Measurements from ENCODE around the gene NHS.

The NHS gene

DNA sequence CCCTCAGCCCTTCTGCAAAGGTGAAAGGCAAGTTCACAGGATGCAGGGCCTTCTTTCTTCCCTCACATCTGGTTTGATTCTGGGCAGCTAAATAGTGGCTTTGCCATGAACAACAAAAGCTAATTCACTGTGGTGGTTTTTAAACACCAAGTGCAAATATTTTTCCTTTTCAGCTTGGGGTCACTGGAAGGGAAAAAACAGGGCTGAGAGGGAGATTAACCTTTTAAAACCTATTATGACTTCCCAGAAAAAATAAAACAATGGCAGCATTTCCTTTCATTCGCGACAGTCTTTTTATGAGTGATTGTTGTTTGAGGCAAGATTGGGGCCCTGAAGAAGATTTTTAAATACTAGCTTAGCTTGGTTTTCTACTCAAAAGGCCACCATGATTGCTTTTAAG is 258.5 kb downstream of the NHS start:
- no peak for DNase-seq

DNA sequence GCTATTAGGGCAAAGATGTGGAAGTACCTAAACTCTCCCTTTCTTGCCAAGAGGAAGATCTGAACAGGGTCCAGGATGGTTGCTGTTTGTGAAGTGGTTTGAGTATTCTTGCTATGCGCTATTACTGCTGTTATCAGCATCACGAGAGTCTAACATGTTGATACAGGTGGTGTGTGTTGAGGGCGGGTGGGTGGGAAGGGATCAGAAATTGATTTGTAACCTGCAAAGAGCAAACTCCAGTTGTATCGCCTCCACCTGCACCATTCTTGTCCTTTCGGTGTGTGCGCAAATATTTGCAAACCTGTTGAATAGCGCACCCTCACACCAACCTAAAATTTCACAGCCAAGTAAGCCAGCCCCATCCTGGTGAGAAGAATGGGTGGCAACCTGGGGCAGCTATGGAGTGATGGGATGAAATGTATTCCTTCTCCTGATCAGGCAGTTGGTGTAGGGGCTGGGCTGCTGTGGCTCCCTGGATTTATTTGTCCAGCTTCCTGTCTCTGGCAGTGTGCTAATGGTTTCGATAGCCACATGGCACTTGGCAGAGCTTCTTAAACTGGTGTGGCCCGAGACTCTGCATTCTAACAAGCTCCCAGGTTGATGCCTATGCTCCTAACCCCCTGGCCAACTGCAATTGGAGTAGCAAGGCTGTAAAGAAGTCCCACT is 259.7 kb downstream of the NHS start:
- no peak for DNase-seq

DNA sequence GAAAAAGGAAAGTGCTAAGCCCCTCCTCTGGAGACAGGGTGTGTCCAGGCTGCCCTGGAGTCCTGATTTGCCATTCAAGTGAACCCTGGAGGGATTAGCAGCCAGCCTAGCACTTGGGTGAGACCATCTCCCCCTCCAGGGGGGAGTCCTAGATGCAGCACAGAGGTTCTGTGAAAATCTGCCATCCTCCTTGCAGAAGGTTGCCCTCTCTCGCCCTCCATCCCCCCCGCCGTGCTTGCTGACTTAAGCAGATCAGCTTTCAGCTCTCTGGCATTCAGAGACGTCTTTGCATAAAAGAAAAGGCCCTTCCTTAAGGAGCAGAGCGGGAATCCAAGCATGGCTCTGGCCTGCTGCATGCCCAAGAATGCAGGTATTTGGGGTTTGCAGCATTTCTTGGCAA is 260.2 kb downstream of the NHS start:
- DNase-seq, result no peak

DNA sequence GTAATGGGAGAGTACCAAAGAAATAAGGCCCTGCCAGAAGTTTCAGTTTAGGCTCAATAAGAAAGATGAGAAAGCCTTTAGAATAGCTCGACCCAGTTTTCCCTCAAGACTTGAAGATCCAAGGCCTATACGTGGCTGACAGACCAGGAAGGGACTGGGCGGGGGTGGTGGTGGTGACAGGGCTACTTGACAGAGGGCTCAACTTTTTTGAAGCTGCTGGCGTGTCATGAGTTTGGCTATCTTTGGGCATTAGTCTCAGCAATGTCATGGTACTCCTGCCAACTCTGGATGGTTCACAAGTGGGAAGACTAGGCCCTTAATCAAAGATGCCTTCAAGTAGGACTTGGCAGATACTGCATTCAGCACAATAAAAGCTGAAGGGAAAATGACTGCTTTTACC is 262.2 kb downstream of the NHS start:
- DNase-seq, result no peak

DNA sequence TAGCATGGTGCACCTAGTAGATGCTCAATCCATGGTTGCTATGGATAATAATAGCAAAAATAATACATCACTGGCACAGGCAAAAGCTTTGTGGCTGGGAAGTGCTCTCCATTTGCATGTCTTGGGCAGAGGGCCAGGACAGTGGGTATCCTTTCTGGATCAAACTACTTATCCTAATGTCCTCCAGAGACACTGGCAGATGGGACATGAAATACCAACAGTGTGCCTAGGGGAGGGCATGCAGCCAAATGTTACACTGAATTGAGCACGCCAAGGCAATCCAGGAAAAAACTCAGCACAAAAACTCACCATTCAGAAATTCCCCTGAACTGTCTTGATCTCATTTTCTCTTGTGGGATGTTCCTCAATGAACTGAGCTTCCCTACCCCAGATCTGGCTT is 263.7 kb downstream of the NHS start:
- DNase-seq, result no peak

DNA sequence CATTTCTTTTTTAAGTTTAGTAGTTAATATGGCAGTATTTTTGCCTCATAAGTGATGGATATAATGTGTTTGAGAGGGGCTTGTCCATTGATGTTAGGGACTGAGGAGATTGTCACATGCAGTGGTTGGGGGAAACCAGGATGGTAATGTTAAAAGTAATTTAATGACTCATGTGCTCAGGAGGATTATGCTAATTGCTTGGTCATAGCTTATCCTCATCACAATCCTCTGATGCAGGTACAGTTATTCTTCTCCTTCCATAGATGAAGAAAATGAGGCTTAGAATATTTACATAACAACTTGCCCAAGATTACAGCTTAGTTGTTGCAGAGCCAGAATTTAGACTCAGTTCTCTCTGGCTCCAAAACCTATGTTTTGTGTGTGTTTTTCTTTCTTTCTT is 267.9 kb downstream of the NHS start:
- DNase-seq, result no peak

DNA sequence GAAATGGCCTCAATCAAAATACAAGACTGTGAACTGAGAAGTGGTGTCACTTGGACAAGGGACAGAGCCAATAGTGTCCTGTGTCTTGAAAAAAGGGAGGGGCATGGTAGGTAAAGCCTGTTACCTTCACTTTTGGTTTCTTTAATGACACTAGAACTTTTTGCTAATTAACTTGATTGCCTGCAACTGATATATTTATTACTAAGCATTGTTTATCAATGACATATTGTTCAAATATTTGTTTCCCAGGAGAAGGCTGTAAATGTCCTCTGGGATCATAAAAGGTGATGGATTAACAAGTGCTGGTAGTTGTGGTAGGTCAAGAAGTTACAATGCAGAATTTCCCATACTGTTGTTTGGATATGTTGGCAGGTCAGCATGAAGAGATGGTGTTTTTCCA is 268.5 kb downstream of the NHS start:
- DNase-seq, result no peak

DNA sequence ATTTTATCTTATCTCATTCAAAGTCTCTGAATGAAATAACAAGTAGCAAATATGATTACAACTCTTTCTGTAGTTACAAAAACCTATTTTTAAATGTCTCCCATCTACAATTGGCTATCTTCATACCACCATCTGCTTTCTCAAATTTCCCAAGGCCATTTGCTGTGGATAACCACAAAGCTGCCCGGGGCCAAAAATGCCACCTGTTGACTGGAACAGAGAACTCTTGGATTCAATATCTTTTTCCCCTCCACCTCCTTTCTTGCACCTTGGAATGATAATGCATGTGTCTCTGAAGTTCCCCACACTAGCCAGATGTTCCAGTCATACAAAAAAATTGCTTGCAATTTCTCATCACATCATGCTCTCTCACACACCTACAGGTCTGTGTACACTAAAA is 269.0 kb downstream of the NHS start:
- DNase-seq, result no peak

DNA sequence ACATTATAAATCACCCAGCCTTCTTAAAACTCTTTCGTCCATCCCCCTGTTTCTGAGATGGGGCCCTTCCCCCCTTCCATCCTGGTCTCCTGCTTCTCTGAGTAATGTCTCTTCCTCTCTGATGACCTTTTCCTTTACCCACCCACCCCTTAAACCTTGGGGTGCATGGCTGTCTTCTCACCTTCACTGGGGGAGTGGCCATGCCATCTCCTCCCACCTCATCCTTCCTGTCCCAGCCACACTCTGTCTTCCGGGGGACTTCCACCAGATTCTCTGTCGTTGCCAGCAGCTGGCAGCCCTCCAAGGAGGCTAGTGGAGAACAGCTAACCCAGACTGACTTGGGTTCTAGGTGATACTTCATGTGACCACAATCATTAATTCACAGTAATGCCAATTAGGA is 279.1 kb downstream of the NHS start:
- no peak for DNase-seq

DNA sequence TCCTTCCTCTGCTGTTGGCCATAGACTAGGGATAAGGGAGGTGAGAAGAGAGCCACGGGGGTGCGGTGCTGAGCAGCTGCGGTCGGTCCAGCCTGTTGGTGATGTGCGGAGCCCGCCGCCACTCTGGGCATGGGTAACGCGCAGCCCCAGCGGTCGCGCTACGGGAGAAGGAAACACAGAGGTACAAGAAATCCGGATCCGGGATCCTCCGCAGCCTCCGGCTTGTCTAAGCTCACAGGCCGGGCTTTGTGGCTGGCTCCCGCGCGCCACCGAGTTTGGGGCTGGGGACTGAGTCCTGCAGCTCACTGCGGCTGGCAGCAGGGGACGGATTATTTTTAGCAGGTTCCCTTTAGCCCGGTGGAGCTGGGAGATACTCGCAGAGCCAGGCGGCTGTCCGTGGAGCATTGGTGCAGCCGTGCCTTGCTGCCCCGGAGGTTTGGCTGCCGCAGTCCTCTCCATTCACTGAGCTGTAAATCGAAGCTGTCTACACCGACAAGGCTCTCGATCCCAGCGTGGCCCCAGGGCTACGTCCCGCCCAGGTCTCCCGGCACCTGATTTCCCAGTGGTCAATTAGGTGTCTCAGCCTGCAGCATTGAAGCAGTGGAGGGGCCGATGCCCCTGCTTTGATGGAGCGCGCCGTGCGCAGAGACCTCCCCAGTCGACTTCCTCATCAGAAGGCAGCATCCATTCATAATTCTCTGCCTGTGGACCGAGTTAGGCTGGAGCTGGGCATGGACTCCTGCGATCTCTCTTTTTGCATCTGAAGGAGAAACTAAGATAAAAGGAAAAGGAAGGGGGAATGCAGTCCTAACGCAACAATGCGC is 280.4 kb downstream of the NHS start:
- no peak for DNase-seq

DNA sequence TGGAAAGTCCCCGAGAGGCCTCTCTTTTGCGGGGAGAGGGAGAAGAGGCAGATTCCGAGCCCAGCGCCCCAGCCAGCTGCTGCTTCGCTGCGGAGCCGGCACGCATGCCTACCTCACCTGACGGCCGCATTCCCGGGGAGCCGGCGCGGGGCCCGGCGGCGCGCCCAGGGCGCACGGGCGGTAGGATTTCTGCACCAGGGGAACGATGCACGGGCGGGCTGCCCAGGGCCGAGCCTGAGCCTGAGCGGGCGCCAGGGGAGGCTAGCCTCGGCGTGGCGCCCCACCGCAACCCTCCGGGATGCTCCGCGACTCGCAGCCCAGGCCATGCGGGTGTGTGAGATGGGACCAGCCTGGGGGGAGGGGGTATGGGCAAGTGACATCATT is 281.0 kb downstream of the NHS start:
- no peak for DNase-seq

DNA sequence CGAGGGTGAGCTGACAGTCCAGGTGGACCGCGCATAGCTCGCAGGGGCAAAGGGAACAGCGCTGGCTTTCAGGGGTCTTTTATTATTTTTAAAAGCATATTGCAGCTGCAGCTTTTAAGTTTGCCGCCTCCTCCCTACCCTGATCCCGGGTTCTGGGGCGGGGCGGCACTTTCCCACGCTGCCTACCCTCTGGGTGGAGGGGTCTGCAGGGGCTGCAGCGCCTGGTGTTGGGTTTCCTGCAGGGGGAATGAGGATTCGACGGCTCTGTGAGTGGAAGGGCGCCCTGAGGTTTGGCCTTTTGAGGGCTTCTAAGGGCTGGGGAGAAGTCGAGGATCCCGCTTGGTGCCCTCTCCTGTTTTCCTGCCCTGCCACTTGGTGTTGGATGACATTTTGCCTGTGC is 281.6 kb downstream of the NHS start:
- DNase-seq, result no peak

DNA sequence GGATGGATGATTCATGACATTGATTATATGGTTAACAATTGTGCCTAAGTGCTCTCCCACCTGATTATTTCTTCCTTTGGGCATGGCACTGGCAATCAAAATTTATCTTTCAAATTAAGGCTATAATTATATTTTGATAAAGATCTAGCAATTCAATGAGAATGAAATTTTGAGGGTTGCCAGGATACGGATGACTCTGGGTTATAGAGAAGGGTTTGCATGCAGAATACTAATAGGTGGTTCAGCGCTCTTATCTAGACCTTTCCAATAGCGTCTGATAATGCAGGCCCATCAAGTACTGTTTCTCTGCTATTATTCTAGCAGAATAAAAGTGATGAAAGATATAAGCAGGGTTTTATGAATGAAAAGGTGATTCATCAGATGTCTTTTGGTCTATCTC is 287.4 kb downstream of the NHS start:
- DNase-seq, result no peak

DNA sequence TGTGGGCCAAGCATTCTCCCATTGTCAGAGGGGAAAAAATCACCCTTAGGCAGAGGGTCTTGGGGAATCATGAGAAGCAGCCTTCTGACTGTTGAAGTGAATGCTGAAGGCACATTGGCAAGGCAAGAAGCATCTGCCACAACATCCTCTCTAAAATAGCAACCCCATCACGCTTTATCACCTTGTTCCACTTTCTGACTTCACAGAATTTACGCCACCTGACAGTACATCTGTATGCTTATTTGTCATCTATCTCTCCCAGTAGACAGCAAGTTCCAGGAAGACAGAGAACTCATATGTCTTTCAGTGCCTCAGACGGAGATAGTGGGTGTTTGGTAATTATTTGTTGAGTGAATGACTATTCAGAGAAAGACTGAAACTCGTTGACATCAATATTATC is 293.9 kb downstream of the NHS start:
- DNase-seq, result no peak

DNA sequence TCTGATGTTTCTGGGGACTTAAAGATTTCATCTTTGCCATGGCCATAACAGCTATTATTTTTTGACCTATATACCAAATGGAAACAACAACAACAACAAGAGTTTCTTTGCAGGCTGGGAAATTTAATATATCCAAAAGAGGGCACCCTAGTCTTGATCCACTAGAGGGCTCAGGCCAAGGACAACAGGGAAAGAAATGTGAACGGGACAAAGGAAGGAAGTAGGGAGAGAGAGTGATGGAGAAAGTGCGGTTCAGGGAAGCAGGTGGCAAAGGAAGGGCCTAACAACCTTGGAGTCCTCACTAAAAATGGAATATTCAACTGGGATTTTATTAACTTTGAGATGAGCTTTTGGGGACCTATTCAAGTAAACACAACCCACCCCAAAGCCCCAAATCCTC is 294.5 kb downstream of the NHS start:
- DNase-seq, result no peak

DNA sequence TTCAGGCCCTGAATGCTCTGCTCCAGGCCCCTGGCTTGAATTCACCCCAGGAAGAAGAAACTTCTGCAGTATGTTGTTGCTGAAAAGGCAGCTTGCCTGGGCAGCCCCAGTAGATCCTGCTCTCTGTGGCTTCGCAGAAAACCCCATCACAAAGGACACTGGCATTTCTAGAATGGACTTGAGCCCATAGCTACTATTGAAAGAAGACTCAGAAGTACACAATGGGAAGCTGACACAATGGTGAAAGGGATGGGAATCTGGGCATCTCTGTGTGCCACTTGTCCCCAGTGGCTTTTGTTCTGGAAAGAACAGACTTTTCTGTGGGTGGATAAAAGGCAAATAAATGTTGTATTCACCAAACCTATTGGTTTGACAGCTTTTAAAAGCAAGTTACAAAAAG is 294.9 kb downstream of the NHS start:
- no peak for DNase-seq

DNA sequence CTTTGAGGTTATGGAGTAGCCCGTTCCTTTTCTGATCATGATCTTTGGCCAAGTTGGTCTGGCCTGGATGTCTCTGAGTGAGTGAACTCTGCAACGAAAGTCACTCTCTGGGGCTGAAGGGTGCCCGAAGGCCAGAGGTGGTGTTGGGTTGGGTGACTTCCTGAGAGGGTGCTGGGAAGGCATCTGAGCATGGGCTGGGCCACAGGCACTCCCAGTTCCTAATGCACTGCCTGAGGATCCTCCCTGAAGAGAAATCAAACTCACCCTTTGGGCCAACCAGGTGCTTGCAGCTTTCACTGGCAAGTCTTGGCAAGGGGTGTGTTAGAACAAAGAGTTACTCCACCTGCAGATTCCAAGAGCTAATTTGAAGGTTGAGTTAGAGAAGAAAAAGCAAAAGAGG is 295.9 kb downstream of the NHS start:
- no peak for DNase-seq

DNA sequence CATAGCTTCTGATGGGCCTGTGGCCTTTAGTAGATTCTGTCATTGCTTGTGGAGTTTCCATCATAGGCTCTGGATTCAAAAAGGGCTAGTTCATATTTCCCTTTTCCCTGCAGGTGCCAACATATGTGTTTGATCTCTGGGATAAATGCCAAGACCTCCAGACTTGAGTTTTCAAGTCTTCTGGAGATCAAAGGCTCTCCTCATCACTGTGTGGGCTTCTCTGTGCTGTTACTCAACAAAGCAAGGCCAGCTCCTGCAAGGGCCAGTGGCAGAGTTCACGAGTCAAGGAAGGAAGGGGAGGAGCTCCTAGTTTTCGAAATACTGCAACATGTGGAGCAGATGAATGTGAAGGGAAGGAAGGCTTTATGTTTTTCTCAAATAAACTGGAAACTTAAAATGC is 299.6 kb downstream of the NHS start:
- DNase-seq, result no peak

DNA sequence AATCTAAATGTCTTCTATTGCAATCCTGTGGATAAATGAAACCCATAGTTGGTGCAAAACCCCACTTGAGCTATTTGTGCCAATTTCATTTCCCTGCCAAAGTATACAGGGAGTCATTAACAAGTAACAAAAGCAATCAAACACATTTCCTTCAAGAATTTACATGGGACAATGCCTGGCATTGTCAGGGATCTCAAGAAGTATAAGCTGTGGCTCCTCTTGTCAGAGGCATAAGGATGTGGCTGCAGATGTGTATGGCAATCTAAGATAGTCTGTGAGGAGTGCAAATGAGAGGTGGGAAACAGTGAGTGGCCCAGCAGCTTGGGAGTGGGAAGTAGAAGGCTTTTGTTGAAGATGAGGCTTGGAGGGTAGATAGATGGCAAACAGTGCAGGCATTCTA is 304.3 kb downstream of the NHS start:
- DNase-seq, result no peak

DNA sequence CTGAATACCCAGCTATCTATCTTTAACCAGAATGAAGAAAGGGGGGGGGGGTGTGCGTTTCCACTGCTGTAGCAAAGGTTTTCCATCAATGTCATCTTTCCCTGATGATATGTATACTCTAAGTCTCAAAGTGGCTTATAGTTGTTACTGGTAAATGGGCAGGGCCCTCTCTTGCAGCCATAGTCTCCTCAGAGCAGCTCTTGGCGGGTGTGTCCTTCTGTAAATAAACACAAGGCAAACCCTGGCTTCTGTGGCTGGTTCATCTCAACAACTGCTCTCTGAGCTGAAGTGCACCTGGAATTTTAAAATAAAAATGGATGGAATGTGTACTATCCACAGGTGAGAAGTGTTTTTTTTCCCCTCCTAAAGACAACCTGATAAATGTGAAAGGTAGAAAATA is 304.8 kb downstream of the NHS start:
- no peak for DNase-seq

DNA sequence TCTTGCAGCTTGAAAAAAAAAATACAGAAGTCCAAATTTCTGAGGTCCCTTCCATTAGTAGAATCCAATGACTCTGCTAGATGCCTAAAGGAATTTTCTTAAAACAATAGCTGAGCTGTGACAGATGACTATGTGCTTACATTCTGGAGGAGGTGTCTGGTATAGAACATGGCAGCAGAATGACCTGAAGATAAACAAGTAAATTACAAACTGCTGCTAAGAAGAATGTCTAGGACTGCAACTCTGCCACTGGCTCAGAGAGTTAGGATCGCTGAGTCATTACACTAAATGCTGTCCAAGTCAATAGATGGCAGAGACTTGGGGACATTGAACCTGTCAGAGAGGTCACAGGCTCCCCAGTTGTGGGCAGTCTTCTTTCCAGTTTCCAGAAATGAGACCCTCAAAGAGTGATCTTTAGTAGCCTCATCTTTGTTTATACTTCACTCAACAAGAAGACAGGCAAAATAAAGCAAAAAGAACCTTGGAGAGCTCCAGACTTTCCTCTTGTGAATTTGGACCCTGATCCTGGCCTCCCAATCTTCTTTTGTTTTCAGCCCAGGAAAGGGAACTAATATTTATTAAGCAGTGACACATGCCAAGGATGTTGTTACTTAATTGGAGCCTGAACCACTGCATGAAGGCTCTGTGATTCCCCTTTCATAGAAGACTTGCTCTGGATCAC is 305.9 kb downstream of the NHS start:
- no peak for DNase-seq

DNA sequence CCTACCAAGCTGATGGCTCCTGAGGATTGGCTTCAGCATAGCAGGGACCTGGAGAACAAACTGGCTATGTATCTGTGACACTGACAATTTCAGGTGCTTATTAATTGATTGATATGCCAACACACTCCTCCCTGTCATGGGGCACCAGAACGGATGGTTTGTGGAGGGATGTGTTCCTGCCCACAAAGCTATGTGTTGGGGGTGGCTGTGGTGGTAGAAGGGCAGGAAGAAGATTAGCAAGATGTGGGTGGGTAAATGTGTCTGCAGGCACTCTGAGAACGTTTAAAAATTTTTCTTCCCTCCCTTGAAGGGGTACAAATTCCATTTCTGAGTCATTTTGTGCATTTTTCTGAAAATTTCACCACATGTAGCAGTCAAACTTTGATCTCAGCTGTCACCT is 307.3 kb downstream of the NHS start:
- no peak for DNase-seq

DNA sequence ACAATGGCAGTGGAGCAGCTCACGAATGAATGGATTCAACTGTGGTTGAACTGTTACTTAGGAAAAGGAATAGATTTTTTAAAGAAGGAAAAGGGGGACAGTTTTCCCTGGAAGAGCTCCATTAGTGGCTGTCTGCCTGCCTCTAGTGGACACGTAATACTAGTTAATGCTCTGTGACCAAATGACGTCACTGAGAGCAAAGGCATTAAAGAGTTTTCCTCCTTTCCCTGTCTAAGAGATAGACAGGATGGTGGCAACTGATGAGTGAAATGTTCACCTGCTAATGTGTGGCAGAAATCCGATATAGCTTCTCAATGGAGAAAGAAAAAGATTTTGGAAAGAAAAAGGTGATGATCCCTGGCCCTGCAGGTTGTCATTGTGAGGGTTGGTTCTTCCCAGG is 310.0 kb downstream of the NHS start:
- no peak for DNase-seq

DNA sequence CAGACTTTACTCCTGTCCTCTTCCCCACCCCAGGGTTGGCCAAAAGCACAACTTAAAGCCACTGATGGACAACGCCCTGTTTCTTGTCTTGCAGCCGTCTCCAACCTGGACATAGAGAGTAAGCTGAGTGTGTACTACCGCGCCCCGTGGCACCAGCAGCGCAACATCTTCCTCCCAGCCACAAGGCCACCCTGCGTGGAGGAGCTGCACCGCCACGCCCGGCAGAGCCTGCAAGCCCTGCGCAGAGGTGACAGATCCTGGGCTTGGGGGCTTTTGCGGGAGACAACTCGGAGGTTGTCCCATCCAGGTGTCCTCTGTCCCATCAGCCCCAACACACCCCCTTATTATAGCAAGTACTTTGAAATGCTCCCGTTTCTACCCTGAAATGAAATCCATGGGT is 312.6 kb downstream of the NHS start:
- DNase-seq, result no peak

Measured in GOT3 (cell line).